Heart left ventricle (tissue), 13 donors: Measurements from ENCODE around the gene SNX8.

Experiments used
- POLR2A ChIP-seq, 2 donors: fragments of 450-650 bp; IDR thresholded peaks; one replicate each; pipeline ENCODE4 v1.6.1; 2017; ENCODE audit warnings: antibody characterized with exemption in 2 of 2, mild to moderate bottlenecking in 2 of 2, moderate library complexity in 2 of 2
- TF ChIP-seq, protein P1 (sequence below), 12 donors: fragments of 200-600 bp; sonication (generic) in 4 of 12; IDR thresholded peaks; one replicate each; pipeline versions ENCODE4 v1.5.0 to v1.8.0; 2018 to 2022; ENCODE audit warnings: antibody characterized with exemption in 12 of 12, mild to moderate bottlenecking in 5 of 12
- donor health status: ischemic (EF 13 %, LVEDD 7.1; RV severe dilation, severe dysfunction).
- donor health status: DM: no; HTN: yes; CAD: no.
- donor health status: DM: no; HTN: no; CAD: no.
- donor health status: ischemic (EF 25% LVEDD 6.9; RV normal size, moderate dysfunction).
- donor health status: ischemic (EF 25% LVEDD 5.7; RV mildly dilated, moderate dysfunction).
- donor health status: ischemic (EF 35%, LVEDD 5.7; RV mildly dilated, moderate dysfunction).
- donor health status: nonischemic (EF 11% LVEDD 7.7; RV severe dilation, severe dysfunction).
- donor health status: DM: yes; HTN: yes; CAD: no.
- donor health status: PGD.
- donor health status: ischemic (EF 29% LVEDD 5.4; RV normal size, mild dysfunction).
- donor health status: nonischemic (EF 23%, LVEDD 6.1; RV moderate dilation, normal function).

DNA sequence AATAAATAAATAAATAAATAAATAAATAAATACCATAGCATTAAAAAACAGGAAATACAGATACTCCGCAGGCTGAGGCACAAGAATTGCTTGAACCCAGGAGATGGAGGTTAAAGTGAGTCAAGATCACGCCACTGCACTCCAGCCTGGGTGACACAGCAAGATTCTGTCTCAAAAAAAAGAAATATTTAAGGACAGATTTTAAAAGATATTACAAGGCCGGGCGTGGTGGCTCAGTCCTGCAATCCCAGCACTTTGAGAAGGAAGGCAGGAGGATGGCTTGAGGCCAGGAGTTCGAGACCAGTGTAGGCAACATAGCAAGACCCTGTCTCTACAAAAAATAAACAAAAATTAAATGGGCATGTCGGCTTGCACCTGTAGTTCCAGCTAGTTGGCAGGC is 17.5 kb upstream of the SNX8 start:
- TF ChIP-seq POLR2A (IDR thresholded peaks at IDR 0.05): no peak
- TF ChIP-seq, protein P1, sequence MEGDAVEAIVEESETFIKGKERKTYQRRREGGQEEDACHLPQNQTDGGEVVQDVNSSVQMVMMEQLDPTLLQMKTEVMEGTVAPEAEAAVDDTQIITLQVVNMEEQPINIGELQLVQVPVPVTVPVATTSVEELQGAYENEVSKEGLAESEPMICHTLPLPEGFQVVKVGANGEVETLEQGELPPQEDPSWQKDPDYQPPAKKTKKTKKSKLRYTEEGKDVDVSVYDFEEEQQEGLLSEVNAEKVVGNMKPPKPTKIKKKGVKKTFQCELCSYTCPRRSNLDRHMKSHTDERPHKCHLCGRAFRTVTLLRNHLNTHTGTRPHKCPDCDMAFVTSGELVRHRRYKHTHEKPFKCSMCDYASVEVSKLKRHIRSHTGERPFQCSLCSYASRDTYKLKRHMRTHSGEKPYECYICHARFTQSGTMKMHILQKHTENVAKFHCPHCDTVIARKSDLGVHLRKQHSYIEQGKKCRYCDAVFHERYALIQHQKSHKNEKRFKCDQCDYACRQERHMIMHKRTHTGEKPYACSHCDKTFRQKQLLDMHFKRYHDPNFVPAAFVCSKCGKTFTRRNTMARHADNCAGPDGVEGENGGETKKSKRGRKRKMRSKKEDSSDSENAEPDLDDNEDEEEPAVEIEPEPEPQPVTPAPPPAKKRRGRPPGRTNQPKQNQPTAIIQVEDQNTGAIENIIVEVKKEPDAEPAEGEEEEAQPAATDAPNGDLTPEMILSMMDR (IDR thresholded peaks at IDR 0.05): no peak
